H1 (cell line): ENCODE results near the gene DIO3. TPM values are rescaled to one million over a fixed set of nuclear protein-coding genes. Genes with fewer than 3 reads are reported as not detected.

Experiments used
- RNF2 ChIP-seq: fragments of 200-900, 300-1000 bp; sonication (generic); IDR thresholded peaks from 2 replicates; pipeline ENCODE4 v1.7.1; 2016; ENCODE audit warnings: borderline replicate concordance, low read depth, mild to moderate bottlenecking, antibody characterized with exemption, low read length; ENCODE audit not compliant: poor library complexity, severe bottlenecking; ENCODE audit errors: missing control alignments
- polyA plus RNA-seq, 7 experiments: library from polyadenylated mRNA; depleted of rRNA in 3 of 7; stranded (reverse) in 5 of 7; unstranded in 2 of 7; fragments of >200 nt in 5 of 7; fragments of 200-250 nt in 2 of 7; gene quantifications; 1 replicate in 5 of 7; 2 replicates in 1 of 7; 4 replicates in 1 of 7; pipeline versions ENCODE4 v1.2.1 to v1.2.3, GENCODE V29; 2011 to 2013; ENCODE audit warnings: missing spikeins in 2 of 7, mixed read lengths in 2 of 7
- total RNA-seq: library from RNA; stranded (reverse); fragmentation: NEBNext Ultra II Directional; extraction: Animal tissue kit (Norgen Biotek cat#: 25700); gene quantifications from 2 replicates; pipeline ENCODE4 v1.2.1, GENCODE V29; 2021

DIO3 gene
- total and polyA plus RNA-seq, 2 of the 8 experiments (the other 6 are each of a cell fraction or from before 2014, with no cell fraction given) = 0.17 to 0.19 TPM

DNA sequence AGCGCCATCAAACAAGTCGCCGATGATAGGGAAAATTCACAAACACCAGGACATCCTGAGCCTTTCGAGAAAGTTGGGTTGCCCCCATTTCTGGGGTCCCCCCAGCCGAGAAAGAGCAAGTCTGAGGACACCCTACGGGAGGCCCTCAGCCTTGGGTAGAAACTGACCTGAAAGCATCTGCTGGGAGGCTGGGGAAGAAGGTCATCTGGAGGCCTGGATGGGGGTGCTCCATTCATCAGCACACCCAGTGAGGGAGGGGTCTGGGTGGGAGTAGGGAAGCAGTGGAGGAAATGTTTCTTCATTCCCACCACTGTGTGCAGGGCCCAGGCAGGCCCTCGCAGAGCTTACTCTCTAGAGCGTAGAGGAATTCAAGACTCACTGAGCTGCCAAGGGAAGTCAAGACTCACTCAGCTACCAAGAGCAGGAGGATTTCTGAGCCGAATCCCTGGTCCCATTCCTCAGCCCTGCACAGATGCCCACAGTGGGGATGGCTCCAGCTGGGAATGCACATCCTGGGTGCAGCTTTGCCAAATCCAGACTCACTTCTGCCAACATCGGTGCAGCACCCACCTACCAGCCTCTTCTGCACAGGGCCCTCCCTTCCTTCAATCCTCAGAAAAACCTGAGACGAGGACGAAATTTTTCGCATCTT is 38.1 kb downstream of the DIO3 start (continued):
- no peak for TF ChIP-seq RNF2
- TF ChIP-seq, all 59 proteins: peak for 0
